Measurements from ENCODE around the gene ATP9B. TPM values are rescaled to one million over a fixed set of nuclear protein-coding genes. Genes with fewer than 3 reads are reported as not detected.

The ATP9B gene
- total and polyA plus RNA-seq, 4 donors, result 7.1 to 31.4 (median 15.5) TPM

- no peaks in the 10 kb centered on the region for H3K36me3 ChIP-seq (ENCODE audit: control insufficient read depth in 4 of 4, insufficient read depth in 3 of 4, low read depth in 1 of 4, low read length in 3 of 4)
- no peak overlapping the region for H3K27ac ChIP-seq (ENCODE audit: low read depth in 1 of 2, low read length in 2 of 2)
- H3K4me3 ChIP-seq (ENCODE audit: low read depth in 1 of 3, low read length in 3 of 3), result no peak overlapping the region
- peaks cover 0 to 4% (median 0%) of the 10 kb centered on the region in 4 donors for H3K4me1 ChIP-seq (ENCODE audit: control insufficient read depth in 4 of 4, insufficient read depth in 4 of 4, low read length in 3 of 4)
- peaks cover 0 to 3% (median 0%) of the 10 kb centered on the region in 4 donors for H3K9me3 ChIP-seq (ENCODE audit: control insufficient read depth in 4 of 4, low read length in 3 of 4)
- 55% methylated on average over 2 of the region's 2 CpGs for WGBS
- no peak for DNase-seq (ENCODE audit: low spot score)
- no peak overlapping the region for H3K9ac ChIP-seq (ENCODE audit: low read depth in 1 of 2, low read length in 2 of 2)
- H3K27me3 ChIP-seq (ENCODE audit: control insufficient read depth in 4 of 4, insufficient read depth in 4 of 4, low read length in 3 of 4), result no peaks in the 10 kb centered on the region
- TF ChIP-seq RAD21 (IDR thresholded peaks at IDR 0.05) (no peak), FOXA1 (IDR thresholded peaks at IDR 0.05) (no peak), YY1 (IDR thresholded peaks at IDR 0.05) (no peak), NR2F2 (IDR thresholded peaks at IDR 0.05) (no peak), GABPA (IDR thresholded peaks at IDR 0.05 in 1 of 2, conservative IDR thresholded peaks at IDR 0.05 in 1 of 2) (no peak), ATF3 (IDR thresholded peaks at IDR 0.05) (no peak), ZBTB33 (IDR thresholded peaks at IDR 0.05) (no peak), EGR1 (IDR thresholded peaks at IDR 0.05; ENCODE audit: low read depth in 2 of 2) (no peak), REST (IDR thresholded peaks at IDR 0.05) (no peak), RXRA (IDR thresholded peaks at IDR 0.05) (no peak), TAF1 (conservative IDR thresholded peaks at IDR 0.05) (no peak), FOXA2 (IDR thresholded peaks at IDR 0.05) (no peak), HNF4G (IDR thresholded peaks at IDR 0.05) (no peak), SP1 (IDR thresholded peaks at IDR 0.05) (no peak), HNF4A (conservative IDR thresholded peaks at IDR 0.05) (no peak), MAX (IDR thresholded peaks at IDR 0.05) (no peak), JUND (IDR thresholded peaks at IDR 0.05) (no peak), CTCF (IDR thresholded peaks at IDR 0.05; ENCODE audit: low read depth, low read length, missing input control) (no peak)
Measured at GRCh38 chr18:79100944-79101343, 31.8 kb downstream of the ATP9B start.

All from liver (tissue), 9 donors.